Measurements from ENCODE around the gene MORC2.

Gene MORC2

DNA sequence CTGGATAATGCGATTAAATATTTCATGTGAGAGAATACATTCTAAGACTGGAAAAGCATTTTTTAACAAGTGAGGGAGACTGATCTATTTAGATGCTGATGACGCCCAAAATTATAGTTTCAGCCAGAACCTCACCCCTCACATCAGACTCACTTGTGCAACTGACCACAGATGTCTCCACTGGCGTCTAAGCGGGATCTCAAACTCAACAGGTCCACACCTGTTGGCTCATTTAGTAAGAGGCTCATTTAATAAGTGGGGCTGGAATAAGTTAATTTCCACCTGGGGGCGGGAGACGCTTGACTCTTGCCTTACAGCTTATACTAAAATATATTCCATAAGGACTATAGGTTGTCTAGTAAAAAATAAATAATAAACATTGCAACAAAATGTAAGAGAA, 47.5 kb downstream of the MORC2 start:
- DNase-seq (ENCODE audit: low spot score), result no peak

DNA sequence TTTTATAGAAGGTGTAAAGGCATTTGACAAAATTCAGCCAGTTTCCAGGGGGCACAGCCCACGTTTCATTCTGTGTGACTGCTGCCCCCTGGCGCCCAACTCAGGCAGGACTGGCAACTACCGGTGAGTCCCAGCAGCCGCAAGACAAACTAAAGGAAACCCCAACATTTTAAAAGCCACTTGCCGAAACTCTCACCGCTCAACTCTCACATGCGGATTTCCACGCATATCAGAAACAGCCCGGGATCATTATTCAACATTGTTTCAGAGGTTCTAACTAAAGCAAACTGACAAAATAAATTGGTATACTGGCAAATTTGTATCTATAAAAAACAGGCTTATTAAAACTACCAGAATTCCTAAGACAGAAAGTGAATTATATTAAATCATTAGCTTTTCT, 48.2 kb downstream of the MORC2 start:
- peak; percentile 81 for DNase-seq (ENCODE audit: low spot score)

DNA sequence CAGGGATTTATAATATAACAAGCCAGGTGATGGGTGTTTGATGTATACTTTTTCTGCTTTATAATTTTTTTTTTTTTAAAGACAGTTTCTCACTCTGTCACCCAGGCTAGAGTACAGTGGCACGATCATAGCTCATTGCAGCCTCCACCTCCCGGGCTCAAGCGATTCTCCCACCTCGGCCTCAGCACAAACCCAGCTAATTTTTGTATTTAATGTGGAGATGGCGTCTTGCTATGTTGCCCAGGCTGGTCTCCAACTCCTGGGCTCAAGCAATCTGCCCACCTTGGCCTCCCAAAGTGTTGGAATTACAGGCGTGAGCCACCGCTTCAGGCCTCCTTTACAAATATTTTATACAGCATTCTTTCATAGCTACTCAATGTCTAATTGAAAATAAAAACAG, 48.6 kb downstream of the MORC2 start:
- DNase-seq (ENCODE audit: low spot score), result no peak

DNA sequence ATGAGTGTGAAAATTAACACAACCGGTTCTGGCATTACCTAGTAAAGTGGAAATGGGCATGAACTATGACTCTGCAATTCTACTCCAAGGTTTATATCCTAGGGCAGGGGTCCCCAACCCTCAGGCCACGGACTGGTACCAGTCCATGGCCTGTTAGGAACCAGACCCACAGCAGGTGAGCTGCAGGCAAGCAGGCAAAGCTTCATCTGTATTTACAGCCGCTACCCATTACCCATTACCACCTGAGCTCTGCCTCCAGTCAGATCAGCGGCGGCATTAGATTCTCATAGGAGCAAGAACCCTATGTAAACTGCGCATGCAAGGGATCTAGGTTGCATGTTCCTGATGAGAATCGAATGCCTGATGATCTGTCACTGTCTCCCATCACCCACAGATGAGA, 49.8 kb downstream of the MORC2 start:
- no peak for DNase-seq (ENCODE audit: low spot score)

- DNase-seq (ENCODE audit: low spot score), result no peak
Measured at GRCh38 chr22:30910358-30910757, 58.2 kb downstream of the MORC2 start.

- DNase-seq (ENCODE audit: low spot score), result no peak
Measured at GRCh38 chr22:30909306-30909705, 59.3 kb downstream of the MORC2 start.

GRCh38 chr22:30908051-30908461, 60.5 kb downstream of the MORC2 start:
- no peak for DNase-seq (ENCODE audit: low spot score)

DNA sequence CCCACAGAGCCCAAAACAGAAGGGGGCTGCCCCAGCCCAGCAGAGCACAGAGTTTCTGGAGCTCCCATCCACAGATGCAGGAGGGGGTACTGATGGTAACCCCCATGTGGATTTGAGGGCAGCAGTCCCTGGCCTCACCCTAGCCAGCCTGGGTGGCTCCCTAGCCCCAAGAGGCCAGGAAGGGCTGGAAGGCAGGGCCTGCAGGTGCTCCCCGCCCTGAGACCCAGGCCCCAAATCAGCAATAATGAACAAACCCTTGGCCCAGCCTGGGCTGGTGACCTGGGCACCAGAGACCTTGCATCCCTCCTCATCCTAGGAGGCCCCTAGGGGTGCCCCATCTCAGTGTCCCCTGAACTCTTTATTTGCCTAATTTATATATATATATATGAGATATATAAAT, 61.6 kb downstream of the MORC2 start:
- DNase-seq (ENCODE audit: low spot score), result no peak

GRCh38 chr22:30906411-30906810, 62.2 kb downstream of the MORC2 start:
- no peak for DNase-seq (ENCODE audit: low spot score)

DNA sequence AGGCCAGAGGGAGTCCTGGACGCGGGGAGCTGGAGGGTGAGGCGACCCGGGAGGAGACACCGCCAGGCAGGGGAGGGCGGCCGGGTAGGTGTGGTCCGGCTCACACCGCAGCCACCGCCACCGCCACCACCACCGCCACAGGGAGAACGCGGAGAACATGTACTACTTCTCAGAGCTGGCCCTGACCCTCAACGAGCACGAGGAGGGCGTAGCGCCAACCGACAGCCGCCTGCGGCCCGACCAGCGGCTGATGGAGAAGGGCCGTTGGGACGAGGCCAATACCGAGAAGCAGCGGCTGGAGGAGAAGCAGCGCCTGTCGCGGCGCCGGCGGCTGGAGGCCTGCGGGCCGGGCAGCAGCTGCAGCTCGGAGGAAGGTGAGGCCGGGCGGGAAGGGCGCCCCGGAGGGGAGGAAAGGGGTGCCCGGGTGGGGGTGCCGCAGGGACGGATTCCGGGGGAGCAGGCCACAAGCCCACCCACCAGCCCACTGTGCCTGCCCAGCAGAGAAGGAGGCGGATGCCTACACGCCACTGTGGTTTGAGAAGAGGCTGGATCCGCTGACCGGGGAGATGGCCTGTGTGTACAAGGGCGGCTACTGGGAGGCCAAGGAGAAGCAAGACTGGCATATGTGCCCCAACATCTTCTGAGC, 62.8 kb downstream of the MORC2 start:
- no peak for DNase-seq (ENCODE audit: low spot score)

GRCh38 chr22:30903876-30904460, 64.6 kb downstream of the MORC2 start:
- peak; percentile 42 for DNase-seq (ENCODE audit: low spot score)

GRCh38 chr22:30902496-30903357, 65.8 kb downstream of the MORC2 start:
- DNase-seq (ENCODE audit: low spot score), result no peak

DNA sequence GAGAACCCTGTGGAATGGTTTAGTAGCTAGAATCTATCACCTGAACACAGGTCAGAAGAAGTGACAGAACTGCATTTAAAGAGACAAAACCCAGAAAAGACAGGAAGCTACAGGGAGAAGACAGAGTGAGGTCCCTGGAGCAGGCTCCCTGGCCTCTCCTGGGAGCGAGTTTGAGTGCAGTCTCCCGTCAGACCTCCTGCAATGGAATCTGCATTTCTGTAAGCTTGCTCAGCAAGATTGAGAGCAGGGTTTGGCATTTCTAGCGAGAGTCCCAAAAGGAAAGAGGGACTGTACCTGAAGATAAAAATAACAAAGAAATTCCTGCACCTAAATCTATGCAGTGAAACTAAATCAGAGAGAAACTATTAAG, 74.2 kb downstream of the MORC2 start:
- no peak for DNase-seq (ENCODE audit: low spot score)

DNA sequence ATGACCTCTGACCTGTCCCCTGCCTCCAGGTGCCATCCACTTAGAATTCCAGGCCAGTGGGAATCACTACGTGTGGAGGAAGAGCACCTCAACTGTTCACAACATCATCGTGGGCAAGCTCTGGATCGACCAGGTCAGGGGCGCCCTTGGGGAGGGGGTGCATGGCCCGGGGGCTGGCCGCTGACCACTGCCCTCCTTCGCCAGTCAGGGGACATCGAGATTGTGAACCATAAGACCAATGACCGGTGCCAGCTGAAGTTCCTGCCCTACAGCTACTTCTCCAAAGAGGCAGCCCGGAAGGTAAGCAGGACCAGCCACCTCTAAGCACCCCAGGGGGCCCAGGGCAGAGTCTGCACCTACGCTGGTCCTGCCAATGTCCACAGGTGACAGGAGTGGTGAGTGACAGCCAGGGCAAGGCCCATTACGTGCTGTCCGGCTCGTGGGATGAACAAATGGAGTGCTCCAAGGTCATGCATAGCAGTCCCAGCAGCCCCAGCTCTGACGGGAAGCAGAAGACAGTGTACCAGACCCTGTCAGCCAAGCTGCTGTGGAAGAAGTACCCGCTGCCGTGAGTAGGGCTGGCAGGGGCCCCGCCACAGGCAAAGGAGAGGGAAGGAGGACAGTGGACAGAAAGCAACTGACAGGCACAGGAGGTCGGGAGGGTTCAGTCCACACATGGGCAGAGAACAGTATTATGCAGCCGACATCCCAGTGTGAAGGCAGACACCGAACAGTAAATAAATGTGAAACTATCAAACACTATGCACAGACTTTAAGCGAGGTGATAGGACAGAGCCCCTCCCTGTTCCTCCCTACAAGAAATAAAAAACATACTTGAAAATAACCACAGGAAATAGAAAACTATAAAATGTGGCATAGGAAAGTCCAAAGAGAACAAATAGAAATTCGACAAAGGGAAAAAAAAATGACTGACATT, 74.9 kb downstream of the MORC2 start:
- DNase-seq (ENCODE audit: low spot score), result no peak

DNA sequence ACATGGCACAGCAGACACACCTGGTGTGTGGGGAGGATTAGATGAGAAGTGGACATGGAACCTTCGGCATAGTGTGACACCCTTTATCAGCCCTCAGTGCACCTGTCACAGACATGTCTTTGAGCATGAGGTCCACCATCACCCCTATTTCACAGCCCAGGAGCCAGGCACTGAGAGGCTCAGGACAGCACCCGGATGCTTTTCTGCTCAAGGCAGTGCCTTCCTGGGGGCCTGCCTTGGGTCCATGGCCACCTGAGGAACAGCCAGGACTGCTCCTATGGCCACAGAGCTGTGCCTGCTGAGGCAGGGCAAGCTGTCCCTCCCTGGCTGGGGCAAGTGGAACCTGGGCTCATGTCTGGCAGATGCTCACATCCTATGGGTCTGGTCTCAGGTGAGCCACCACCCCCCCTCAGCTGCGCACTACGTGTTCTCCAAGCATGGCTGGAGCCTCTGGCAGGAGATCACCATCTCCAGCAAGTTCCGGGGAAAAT, 75.8 kb downstream of the MORC2 start:
- DNase-seq (ENCODE audit: low spot score), result no peak

GRCh38 chr22:30892286-30892685, 76.3 kb downstream of the MORC2 start:
- DNase-seq (ENCODE audit: low spot score), result no peak

DNA sequence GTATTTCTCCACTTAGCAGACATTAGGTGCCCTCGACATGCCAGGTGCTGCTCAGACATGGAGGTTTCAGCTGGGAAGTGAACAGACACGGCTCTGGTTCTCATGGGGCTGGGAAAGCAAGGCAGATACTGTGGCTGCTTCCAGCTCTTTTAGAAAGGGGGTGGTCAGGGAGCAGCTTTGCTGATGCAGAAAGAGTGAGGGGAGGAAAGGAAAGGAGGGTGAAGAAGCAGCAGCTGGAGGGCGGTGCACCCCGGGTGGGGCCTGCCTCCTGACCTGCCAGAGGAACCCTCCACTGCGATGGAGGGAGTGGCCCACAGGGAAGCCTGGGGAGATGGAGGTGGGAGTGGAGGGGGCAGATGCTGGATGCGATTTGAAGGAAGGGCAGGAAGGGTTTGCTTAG, 76.8 kb downstream of the MORC2 start:
- no peak for DNase-seq (ENCODE audit: low spot score)

GRCh38 chr22:30891443-30891755, 77.2 kb downstream of the MORC2 start:
- no peak for DNase-seq (ENCODE audit: low spot score)

DNA sequence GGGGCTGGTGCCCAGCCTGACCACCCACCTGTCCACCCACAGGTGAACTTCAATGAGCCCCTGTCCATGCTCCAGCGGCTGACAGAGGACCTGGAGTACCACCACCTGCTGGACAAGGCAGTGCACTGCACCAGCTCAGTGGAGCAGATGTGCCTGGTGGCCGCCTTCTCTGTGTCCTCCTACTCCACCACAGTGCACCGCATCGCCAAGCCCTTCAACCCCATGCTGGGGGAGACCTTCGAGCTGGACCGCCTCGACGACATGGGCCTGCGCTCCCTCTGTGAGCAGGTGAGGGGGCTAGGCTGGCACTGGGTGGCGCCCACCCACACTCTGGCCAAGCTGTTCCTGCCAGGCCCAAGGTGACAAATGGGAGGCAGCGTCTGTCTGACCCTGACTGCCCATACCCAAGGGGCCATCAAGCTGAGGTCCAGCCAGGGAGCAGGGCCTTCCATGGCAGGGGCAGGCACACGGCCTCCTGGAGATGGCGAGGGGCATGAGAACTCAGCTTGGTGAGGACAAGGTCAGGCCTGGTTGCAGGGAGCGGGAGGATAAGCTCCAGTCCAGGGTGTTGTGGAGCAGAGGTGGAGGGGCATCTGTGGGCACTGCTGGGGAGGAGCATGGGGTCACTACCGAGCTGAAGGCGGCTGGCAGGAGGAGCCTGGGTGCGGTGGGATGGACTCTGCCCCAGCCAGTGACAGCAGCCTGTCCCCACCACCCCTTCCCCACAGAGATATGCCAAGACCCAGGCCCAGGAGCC, 77.7 kb downstream of the MORC2 start:
- DNase-seq (ENCODE audit: low spot score), result peak; percentile 42

- no peak for DNase-seq (ENCODE audit: low spot score)
Measured at GRCh38 chr22:30889996-30890480, 78.5 kb downstream of the MORC2 start.

GRCh38 chr22:30889268-30889995, 79.1 kb downstream of the MORC2 start:
- no peak for DNase-seq (ENCODE audit: low spot score)
